Pons (tissue), 1 donor: ENCODE measurements around the gene C11orf54.
A peak's percentile ranks its signal among the peaks of the same experiment; 100 is the strongest.
"Not testable (repeated sequence)": the region's sequence is repeated elsewhere in the genome, so short reads cannot be mapped to it uniquely, and the experiment has no call there.

Experiments used
- DNase-seq: peaks from one replicate; pipeline ENCODE4 v3.0.0-alpha.2; 2016; ENCODE audit warnings: low spot score

The C11orf54 gene

DNA sequence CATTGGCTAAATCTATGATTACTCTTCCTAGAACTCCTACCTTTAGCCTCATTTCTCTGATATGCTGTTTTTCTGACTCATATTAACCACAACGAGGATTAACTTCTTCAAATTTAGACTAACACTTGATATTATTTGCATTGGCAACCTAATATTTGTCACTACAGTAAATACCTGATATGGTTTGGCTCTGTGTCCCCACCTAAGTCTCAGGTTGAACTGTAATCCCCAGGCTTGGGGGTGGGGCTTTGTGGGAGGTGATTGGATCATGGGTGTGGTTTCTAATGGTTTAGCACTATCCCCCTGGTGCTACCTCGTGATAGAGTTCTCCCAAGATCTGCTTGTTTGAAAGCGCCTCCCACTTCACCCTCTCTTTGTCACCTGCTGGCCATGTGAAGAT is 25.5 kb downstream of the C11orf54 start:
- no peak for DNase-seq

DNA sequence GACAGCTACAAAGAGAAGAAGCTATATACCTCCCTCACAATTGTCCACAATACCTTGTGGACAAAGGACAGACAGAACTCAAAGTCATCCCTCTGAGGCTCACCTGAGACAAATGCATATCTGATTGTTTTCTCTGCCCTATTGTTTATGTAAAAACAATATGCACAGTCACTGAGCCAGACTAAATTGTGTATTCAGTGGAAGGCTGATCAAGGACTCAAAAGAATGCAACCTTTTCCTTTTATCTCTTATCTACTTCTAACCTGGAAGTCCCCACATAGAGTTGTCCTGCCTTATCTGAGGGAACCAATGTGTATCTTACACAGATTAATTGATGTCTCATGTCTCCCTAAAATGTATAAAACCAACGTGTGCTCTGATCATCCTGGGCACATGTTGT is 28.7 kb downstream of the C11orf54 start:
- no peak for DNase-seq

DNA sequence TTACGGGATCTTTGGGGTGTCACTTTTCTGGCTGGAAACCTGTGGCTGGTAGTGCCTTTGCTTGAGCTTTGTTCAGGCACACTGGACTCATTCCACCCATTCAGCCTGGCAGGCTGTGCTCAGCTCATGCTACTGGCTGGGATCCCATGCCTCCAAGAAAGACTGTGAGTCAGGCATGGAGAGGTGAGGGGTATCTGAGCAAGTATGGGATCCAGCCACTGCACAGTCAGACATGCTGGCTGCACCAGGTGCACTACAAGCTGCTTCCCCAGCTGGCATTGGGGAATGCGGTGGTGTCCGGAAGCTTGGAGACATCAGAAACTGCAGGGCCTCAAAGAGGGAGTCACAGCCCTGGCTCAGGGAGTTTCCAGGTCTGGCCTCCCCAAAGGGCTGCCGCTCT is 30.7 kb downstream of the C11orf54 start:
- DNase-seq = no peak

DNA sequence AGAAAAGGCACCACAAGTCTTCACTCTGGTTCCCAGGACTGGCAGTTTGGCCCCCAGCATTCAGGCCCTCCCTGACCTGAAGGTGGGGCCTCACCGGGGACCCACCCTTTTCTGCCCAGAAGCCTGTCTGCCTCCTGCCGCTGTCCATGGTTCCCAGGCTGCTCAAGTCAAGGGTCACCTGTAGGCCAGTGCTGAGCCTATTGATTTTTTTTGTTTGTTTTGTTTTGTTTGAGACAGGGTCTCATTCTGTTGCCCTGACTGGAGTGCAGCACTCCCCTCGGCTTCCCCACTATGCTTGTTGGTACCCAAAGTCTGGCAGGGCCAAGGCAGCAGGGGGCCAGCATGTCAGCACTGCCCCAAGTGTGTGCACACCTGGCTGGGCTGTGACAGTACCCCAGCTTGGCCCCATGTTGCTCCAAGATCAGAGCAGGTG is 31.6 kb downstream of the C11orf54 start:
- DNase-seq = no peak

DNA sequence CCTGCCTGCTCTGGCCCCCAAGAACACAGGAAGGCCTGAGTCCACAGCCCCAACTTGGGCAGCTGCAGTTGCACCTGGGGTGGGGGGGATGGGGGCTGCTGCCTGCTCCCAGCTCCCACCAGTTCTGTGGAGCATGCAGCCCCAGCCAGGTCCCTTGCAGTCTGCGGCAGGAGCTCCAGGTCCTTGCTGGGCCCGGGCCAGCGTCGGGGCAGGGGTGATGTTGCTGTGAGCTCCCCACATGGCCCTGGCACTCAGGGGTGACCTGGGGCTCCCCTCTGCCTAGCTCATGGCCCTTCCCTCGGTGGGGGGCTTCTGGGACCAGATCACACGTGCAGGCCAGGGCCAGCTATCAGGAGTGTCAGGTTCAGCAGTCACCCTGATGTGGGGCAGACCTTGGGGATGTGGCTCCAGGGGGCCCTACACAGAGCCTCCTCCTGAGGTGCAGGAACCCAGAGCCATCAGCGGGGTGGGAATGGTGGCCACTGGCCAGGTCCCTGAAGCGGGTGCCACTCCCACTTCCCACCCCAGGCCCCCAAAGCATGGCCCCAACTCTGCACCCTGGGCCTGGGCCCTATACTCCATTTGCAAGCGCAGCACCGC is 32.2 kb downstream of the C11orf54 start:
- DNase-seq = no peak

DNA sequence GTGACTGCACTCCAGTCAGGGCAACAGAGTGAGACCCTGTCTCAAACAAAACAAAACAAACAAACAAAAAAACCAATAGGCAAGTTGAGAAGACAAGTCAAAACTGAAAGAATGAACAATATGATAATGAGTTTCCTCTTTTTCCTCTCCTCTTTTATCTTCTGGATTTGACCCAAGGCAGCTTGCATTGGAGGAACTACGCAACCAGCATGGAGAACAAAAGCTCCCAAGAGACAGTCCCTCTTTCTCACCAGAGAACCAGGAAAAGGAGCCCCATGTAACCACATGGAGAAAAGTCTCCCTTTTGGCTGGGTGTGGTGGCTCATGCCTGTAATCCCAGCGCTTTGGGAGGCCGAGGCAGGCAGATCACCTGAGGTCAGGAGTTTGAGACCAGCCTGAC is 33.1 kb downstream of the C11orf54 start:
- DNase-seq = not testable (repeated sequence)

DNA sequence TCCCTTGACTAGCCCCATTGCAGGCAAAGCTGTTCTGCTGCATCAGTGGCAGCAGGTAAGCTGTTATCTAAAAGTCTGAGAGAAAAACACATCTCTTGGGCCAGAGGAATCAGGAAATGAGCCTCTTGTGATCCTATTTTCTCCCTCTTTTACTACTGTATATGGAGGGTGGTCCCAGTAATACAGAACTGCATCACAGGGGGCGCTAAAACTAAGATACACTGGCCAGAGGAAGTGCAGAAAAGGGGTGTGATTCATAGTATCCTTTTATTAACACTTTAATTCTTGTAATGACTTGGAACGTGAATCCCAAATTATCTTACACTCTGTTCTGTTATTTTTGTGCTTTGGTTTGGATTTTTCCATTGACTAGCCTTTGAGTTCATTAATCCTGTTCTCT is 33.8 kb downstream of the C11orf54 start:
- no peak for DNase-seq

DNA sequence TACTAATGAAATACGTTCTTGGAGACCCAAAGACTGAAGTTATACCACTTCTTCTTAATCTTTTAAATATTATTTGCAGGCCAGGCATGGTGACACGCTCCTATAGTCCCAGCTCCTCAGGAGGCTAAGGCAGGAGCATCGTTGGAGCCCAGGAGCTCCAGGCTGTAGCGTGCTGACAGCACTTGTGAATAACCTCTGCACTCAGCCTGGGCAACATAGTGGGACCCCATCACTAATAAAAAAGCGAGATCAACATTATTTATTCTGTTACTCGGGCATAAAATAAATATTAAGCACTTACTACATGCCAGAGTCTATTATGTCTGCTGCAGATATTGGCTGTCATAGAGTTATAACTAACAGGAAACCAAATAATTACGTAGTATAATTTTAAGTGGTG is 41.9 kb downstream of the C11orf54 start:
- no peak for DNase-seq

DNA sequence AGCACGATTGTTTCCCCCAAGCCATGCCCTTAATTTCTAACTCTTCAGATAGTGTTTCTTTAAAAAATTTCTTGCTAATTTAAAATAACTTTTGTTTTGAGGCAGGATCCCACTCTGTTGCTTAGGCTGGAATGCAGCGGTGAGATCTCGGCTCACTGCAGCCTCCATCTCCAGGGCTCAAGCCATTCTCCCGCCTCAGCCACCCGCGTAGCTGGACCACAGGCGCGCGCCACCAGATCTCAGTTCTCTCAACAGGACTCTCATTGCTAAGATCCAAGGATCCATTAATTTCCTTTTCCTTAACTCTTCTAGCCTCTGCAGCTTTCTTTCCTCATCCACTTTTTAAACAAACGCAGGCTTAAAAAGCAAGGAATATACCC is 42.3 kb downstream of the C11orf54 start:
- DNase-seq = no peak

DNA sequence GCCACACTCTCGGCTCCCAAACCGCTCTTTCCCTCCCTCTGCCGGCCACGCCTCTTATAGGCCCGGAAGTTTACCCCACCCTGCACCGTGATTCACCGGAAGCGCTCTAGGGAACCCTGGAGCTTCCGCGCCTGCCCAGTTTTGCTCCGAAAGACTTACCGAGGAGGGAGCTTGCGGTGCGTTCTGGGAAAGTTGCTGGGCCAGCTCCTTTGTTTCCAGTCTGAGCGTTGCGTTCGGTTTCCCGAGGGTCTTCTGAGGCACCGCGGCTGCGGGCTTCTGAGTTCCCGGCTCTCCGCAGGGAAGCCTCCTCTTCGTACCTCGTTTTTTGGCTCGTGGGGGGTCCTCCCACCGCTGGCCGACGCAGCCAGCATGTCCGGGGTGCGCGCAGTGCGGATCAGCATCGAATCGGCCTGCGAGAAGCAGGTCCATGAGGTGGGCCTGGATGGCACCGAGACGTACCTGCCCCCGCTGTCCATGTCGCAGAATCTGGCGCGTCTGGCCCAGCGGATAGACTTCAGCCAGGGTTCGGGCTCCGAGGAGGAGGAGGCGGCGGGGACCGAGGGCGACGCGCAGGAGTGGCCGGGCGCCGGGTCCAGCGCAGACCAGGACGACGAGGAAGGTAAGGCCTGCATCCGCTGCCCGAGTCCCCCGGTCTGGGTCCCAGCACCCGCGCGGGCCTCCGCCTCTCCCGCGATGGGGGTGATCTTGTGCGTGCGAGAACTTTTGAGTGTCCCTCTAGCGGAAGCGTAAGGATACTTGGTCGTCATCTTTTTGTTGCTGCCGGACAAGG is 42.9 kb downstream of the C11orf54 start, which contains the start of gene MED17:
TSS of gene MED17 (plus strand) at position 138 of the 790 bp plus-strand sequence. CDS start at position 370, 232 bp downstream.
- DNase-seq = peak; percentile 97

DNA sequence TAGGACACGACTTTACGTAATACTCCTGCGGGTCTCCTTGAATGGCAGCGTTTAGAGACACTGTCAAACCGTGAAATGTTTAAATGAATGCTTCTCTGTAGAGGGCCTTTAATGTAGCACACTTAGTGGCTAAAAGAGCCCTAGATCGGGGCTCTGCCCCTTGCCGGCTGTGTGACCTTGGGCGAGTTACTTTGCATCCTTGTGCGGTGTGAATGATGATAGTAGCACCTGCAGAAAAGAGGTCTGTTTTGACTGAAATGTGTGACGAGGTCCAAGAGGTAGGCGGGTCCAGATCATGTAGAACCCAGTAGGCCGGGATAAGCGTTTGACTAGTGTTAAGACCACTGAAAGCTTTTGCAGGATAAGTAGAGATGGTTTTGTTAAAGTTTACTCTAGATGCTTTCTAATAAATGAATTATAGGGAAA is 43.5 kb downstream of the C11orf54 start:
- no peak for DNase-seq

DNA sequence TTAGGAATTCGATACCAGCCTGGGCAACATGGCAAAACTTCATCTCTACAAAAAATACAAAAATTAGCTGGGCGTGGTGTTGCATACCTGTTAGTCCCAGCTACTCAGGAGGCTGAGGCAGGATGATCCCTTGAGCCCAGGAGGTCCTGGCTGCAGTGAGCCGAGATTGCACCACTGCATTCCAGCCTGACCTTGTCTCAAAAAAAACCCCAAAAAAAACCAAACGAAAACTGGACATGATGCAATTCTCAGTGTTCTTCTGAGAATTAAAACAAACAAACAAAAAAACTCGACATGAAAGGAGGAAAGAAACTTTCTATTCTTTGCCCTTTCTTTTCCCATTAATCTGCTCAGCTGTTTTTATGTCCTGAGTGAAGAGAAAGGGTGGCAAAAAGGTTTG is 50.0 kb downstream of the C11orf54 start:
- no peak for DNase-seq

DNA sequence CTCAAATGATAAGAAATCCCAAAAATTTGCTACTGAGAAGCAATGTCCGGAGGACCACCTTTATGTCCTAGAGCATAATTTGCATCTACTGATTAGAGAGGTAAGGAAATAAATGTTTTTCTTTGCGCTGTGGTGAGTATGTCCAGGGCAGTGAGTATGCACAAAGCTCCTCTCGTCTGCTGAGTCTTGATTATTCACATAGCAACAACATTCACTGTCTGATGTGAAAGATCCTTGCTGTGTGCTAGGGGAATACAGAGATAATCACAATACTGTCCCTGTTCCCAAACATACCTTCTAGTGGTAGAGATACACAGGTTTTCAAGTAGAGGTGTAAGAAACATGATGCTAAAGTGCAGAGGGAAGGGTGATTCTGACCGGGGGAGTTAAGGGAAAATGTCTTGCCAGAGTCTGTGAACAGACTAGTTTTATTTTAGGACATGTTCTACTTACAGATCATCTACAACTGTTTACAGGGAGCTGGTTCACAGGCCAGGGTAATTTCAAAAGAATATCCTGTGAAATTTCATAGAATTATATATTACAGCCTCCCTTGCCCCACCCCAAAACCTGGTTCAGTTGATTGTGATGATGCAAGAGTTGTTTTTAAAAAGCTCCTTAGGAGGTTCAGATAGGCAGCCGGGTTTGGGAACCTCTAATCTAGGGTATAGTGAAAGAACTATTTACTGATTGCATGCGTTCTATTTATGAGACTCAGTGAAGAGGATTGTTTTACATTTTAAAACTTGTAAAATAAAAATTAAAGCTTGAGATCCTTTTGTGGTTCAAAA is 55.2 kb downstream of the C11orf54 start:
- no peak for DNase-seq

DNA sequence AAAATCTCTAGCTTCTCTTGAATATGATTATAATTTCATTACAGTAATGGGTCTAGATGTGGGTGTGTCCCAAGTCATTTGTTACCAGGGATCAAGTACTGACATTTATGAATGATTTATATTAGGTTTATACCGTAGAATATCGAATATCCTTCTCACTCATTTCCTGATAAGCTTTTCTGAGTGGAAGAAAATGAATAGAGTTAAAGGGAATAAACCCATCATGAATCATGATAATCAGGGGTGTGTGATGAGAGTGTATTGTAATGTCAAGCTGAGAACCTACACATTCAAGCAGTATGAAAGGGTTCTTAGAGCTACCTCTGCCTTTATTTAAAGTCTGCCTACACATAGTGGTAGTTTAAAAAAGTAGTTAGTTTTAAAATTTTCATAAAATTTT is 59.9 kb downstream of the C11orf54 start:
- DNase-seq = no peak

DNA sequence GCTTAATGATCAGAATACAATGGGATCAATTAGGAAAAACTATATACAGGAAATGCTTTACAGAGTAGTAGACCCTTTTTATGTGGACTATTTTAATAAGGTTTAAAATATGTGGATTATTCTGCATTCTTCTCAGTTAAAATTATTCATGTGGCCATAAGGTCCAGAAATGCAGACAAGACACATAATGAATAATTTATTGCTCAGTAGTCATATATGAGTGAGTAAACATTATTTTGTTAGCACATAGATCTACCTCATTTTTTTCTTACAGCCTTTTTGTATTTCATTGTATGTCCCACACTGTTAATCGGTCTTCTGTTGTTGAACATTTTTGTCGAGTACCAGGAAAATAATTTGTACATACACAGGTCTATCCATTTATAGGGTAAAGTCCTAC is 63.4 kb downstream of the C11orf54 start:
- no peak for DNase-seq

DNA sequence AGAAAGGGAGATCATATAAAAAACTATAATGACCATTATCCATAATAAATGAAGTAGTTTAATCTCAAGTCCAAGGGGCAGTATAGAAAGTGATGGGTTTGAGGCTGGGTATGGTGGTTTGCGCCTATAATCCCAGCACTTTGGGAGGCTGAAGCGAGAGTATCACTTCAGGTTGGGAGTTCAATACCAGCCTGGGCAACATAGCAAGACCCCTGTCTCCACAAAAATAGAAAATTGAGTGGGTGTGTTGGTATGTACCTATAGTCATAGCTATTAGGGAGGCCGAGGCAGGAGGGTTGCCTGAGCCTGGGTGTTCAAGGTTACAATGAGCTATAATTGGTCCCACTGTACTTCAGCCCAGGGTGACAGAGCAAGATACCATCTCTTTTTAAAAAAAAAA is 66.5 kb downstream of the C11orf54 start:
- no peak for DNase-seq

DNA sequence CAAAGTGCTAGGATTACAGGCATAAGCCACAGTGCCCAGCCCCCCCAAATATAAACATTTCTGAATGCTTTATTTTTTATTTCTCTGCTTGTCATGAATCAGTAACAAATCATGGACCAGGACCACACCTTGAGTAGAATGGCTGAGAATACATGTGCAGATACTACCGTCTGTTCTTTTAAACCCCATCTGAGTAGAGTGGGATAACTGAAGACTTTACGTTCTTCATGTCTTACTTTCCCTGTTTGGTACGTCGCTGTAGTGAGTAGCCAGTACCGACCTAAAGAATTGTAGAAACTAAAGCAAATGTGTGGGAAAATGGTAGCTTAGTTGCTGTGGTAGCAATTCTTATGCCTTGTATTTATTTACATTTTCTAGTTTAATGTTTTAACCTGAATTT is 72.5 kb downstream of the C11orf54 start:
- DNase-seq = no peak
